G401.6 (cell line): Measurements from ENCODE around the gene CHST11.

Experiments used
- FAIRE-seq: peaks from 2 replicates; lab custom pipeline; 2012; peaks lifted over from hg19 to GRCh38; lab: Jason Lieb, UNC

CHST11 gene

GRCh38 chr12:104701756-104702155 is 245.0 kb downstream of the CHST11 start:
- FAIRE-seq: no peak

GRCh38 chr12:104702565-104703139 is 245.9 kb downstream of the CHST11 start:
- no peak for FAIRE-seq

- no peak for FAIRE-seq
Measured at GRCh38 chr12:104703372-104703771, 246.6 kb downstream of the CHST11 start.

GRCh38 chr12:104704224-104704779 is 247.6 kb downstream of the CHST11 start:
- no peak for FAIRE-seq

GRCh38 chr12:104707194-104707593 is 250.4 kb downstream of the CHST11 start:
- FAIRE-seq: no peak

- no peak for FAIRE-seq
Measured at GRCh38 chr12:104707794-104708558, 251.2 kb downstream of the CHST11 start.

GRCh38 chr12:104708891-104709290 is 252.1 kb downstream of the CHST11 start:
- no peak for FAIRE-seq

GRCh38 chr12:104709692-104710435 is 253.1 kb downstream of the CHST11 start:
- no peak for FAIRE-seq

- no peak for FAIRE-seq
Measured at GRCh38 chr12:104710940-104711689, 254.4 kb downstream of the CHST11 start.

GRCh38 chr12:104712477-104712876 is 255.7 kb downstream of the CHST11 start:
- no peak for FAIRE-seq

GRCh38 chr12:104712968-104713367 is 256.2 kb downstream of the CHST11 start:
- FAIRE-seq: no peak

- no peak for FAIRE-seq
Measured at GRCh38 chr12:104713444-104713843, 256.7 kb downstream of the CHST11 start.

- no peak for FAIRE-seq
Measured at GRCh38 chr12:104714369-104714768, 257.6 kb downstream of the CHST11 start.

GRCh38 chr12:104716172-104716571 is 259.4 kb downstream of the CHST11 start:
- no peak for FAIRE-seq

- no peak for FAIRE-seq
Measured at GRCh38 chr12:104718304-104718929, 261.7 kb downstream of the CHST11 start.

GRCh38 chr12:104719700-104720338 is 263.1 kb downstream of the CHST11 start:
- no peak for FAIRE-seq

- FAIRE-seq: no peak
Measured at GRCh38 chr12:104720339-104721038, 263.7 kb downstream of the CHST11 start.

- FAIRE-seq: no peak
Measured at GRCh38 chr12:104721039-104721405, 264.3 kb downstream of the CHST11 start.

GRCh38 chr12:104721936-104722335 is 265.2 kb downstream of the CHST11 start:
- FAIRE-seq: no peak
